A673 (cell line): Measurements from ENCODE around the gene SPRR1B. TPM values are rescaled to one million over a fixed set of nuclear protein-coding genes. Genes with fewer than 3 reads are reported as not detected.

Experiments
- BruUV-seq: library from RNA; stranded (reverse); fragments of 400-500 nt; replicated peaks from 2 replicates; lab custom pipeline; 2021; lab: Mats Ljungman, UMichigan
- CTCF ChIA-PET: fragments of 300-600 bp; sonication (Branson Sonifier 250); formaldehyde crosslinking; loops from one replicate; lab custom pipeline; 2022; ENCODE audit warnings: antibody characterized with exemption; lab: Charles Lee
- POLR2A ChIA-PET: fragments of 300-600 bp; sonication (Branson Sonifier 250); formaldehyde crosslinking; loops from one replicate; lab custom pipeline; 2022; ENCODE audit warnings: antibody characterized with exemption; ENCODE audit not compliant: low non-redundant PET; lab: Charles Lee
- DNase-seq: peaks from one replicate; pipeline ENCODE4 v3.0.0-alpha.2; 2015; ENCODE audit warnings: low spot score
- H3K27ac ChIP-seq: fragments of 200-600 bp; sonication (generic); 2 replicates; pipeline ENCODE4 v1.5.1; 2016; ENCODE audit warnings: mixed run types, low read depth, mild to moderate bottlenecking, mixed read lengths, antibody characterized with exemption, low read length; ENCODE audit not compliant: poor library complexity, severe bottlenecking
- H3K27me3 ChIP-seq: fragments of 200-600 bp; sonication (generic); replicated peaks from 2 replicates; pipeline ENCODE4 v1.6.1; 2017; ENCODE audit warnings: mixed run types, low read depth, mild to moderate bottlenecking, mixed read lengths, antibody characterized with exemption, low read length; ENCODE audit not compliant: insufficient read depth, poor library complexity
- H3K36me3 ChIP-seq: fragments of 200-600 bp; sonication (generic); 2 replicates; pipeline ENCODE4 v1.6.1; 2016; ENCODE audit warnings: mixed run types, mild to moderate bottlenecking, mixed read lengths, antibody characterized with exemption, low read length; ENCODE audit not compliant: insufficient read depth, poor library complexity, severe bottlenecking
- H3K4me1 ChIP-seq: fragments of 200-600 bp; sonication (generic); 2 replicates; pipeline ENCODE4 v1.6.1; 2017; ENCODE audit warnings: mixed run types, mild to moderate bottlenecking, mixed read lengths, antibody characterized with exemption, low read length; ENCODE audit not compliant: insufficient read depth, poor library complexity, severe bottlenecking
- H3K4me3 ChIP-seq: fragments of 200-600 bp; sonication (generic); 2 replicates; pipeline ENCODE4 v1.5.1; 2016; ENCODE audit warnings: low read depth, mixed run types, mild to moderate bottlenecking, mixed read lengths, low read length; ENCODE audit not compliant: poor library complexity, severe bottlenecking
- H3K9me3 ChIP-seq: fragments of 200-600 bp; sonication (generic); 2 replicates; pipeline ENCODE4 v1.6.1; 2016; ENCODE audit warnings: mixed run types, low read depth, mild to moderate bottlenecking, mixed read lengths, antibody characterized with exemption, low read length; ENCODE audit not compliant: poor library complexity, severe bottlenecking
- CTCF ChIP-seq: fragments of 300-800, 200-600 bp; sonication (generic); conservative IDR thresholded peaks from 2 replicates; pipeline ENCODE4 v1.5.1; 2017; ENCODE audit warnings: low read depth, mild to moderate bottlenecking, antibody characterized with exemption, low read length, moderate library complexity, mixed read lengths
- EZH2 ChIP-seq: fragments of 200-600 bp; sonication (generic); IDR thresholded peaks from 2 replicates; pipeline ENCODE4 v1.6.1; 2017; ENCODE audit warnings: borderline replicate concordance, low read depth, mild to moderate bottlenecking, mixed read lengths, antibody characterized with exemption, low read length; ENCODE audit not compliant: poor library complexity, severe bottlenecking
- intact Hi-C: fragments of 100-400 bp; cut with micrococcal nuclease; formaldehyde crosslinking; loops from one replicate; pipeline ENCODE4 v1.10.0; 2022; ENCODE audit not compliant: unreplicated experiment
- total RNA-seq: library from RNA; stranded (reverse); gene quantifications from 2 replicates; pipeline ENCODE4 v1.2.3, GENCODE V29; 2021

Gene SPRR1B
- total RNA-seq, 1 experiment from 2014 or later = not detected

GRCh38 chr1:152995842-152996241 is 35.2 kb upstream of the SPRR1B start:
- Histone ChIP-seq H3K4me1 (no peaks in the 10 kb centered on the region), H3K27me3 (peaks cover 6% of the 10 kb centered on the region), H3K4me3 (no peak overlapping the region), H3K9me3 (no peaks in the 10 kb centered on the region), H3K36me3 (no peaks in the 10 kb centered on the region), H3K27ac (no peak overlapping the region)
- ChIA-PET CTCF (no interaction called here), POLR2A (no interaction called here)
- BruUV-seq = no TSS peak
- no peak for TF ChIP-seq CTCF
- no peak for TF ChIP-seq EZH2
- intact Hi-C loops = no loop called here
- no peak for DNase-seq

DNA sequence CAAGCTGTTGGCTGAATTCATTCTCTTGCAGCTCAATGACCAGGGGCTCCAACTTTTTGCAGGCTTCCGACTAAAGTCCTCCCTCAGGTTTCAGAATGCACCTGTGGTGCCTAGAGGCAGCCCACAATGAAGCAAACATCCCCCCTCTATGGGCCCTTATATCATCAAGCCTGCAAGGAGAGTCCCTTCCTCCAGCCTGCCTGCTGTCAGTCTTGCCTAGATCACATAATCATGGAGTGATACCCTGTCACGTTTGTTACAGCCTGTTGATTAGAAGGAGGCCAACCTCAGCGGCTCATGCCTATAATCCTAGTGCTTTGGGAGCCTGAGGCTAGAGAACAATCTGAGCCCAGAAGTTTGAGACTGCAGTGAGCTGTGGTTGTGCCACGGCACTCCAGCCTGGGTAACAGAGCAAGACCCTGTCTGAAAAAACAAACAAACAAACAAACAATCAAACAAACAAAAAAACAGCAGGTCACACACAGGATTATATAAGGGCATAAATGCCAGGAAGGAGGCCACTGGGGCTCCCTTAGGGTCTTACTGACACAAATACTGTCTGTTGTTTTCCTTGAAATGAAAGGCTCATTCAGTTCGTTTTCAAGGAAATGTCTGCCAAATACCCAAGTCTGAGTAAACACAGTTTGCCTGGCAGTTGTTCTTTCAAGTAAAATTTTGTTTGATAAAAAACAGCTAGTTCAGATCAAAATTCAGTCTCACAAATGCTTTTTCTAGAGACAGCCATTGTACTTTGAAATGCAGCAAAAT is 34.2 kb upstream of the SPRR1B start:
- DNase-seq = no peak
- H3K9me3 ChIP-seq = no peaks in the 10 kb centered on the region
- H3K27me3 ChIP-seq = no peaks in the 10 kb centered on the region
- no peaks in the 10 kb centered on the region for H3K4me1 ChIP-seq
- H3K27ac ChIP-seq = no peak overlapping the region
- no peak overlapping the region for H3K4me3 ChIP-seq
- no TSS peak for BruUV-seq
- no peak for TF ChIP-seq CTCF
- no peak for TF ChIP-seq EZH2
- ChIA-PET POLR2A (no interaction called here), CTCF (no interaction called here)
- no peaks in the 10 kb centered on the region for H3K36me3 ChIP-seq
- intact Hi-C loops = no loop called here

DNA sequence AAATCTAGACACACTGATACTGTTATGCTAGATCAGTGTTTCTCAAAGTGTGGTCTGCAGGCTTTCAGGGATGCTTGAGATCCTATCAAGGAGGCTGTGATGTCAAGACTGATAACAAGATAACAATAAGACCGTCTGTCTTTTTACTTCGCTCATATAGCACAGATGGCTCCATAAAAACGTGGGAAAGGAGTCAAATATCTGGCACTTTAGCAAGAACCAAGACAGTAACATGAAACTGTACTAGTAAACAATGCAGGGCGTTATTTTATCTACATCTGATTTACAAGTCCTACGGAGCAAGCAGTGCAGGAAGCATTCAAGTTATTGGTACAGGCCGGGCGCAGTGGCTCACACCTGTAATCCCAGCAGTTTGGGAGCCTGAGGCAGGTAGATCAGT is 33.1 kb upstream of the SPRR1B start:
- Histone ChIP-seq H3K9me3 (no peaks in the 10 kb centered on the region), H3K4me1 (no peaks in the 10 kb centered on the region), H3K4me3 (no peak overlapping the region), H3K27ac (no peak overlapping the region), H3K36me3 (no peaks in the 10 kb centered on the region), H3K27me3 (no peaks in the 10 kb centered on the region)
- intact Hi-C loops = no loop called here
- ChIA-PET CTCF (no interaction called here), POLR2A (no interaction called here)
- BruUV-seq = no TSS peak
- no peak for TF ChIP-seq EZH2
- no peak for TF ChIP-seq CTCF
- DNase-seq = no peak
